Natural killer cell (primary cell): Measurements from ENCODE around the gene CYSRT1. TPM values are rescaled to one million over a fixed set of nuclear protein-coding genes. Genes with fewer than 3 reads are reported as not detected.

ENCODE experiments used
- ATAC-seq, 3 donors: fragments of 150-1000 bp in 2 of 3; fragments of 200-7000 bp in 1 of 3; cut with Tn5 transposase; 1 replicate in 1 of 3; 2 replicates in 2 of 3; pipeline ENCODE4 v1.10.0; 2021; ENCODE audit warnings: mild to moderate bottlenecking in 2 of 3, moderate library complexity in 2 of 3
- DNase-seq, 2 donors: peaks; one replicate each; pipeline versions ENCODE4 v3.0.0 to v3.0.0-alpha.2; 2013 to 2021; ENCODE audit warnings: mixed read lengths in 1 of 2
- H3K27ac ChIP-seq: one replicate; pipeline ENCODE4 v1.5.1; 2013; ENCODE audit warnings: mild to moderate bottlenecking, low read length
- H3K27me3 ChIP-seq: one replicate; pipeline ENCODE4 v1.6.1; 2013; ENCODE audit warnings: low read length; ENCODE audit not compliant: control insufficient read depth, insufficient read depth
- H3K36me3 ChIP-seq: one replicate; pipeline ENCODE4 v1.6.1; 2013; ENCODE audit warnings: low read length; ENCODE audit not compliant: control insufficient read depth, insufficient read depth
- H3K4me1 ChIP-seq: one replicate; pipeline ENCODE4 v1.6.1; 2013; ENCODE audit warnings: low read length; ENCODE audit not compliant: control insufficient read depth, insufficient read depth
- H3K4me3 ChIP-seq: one replicate; pipeline ENCODE4 v1.5.1; 2013; ENCODE audit warnings: low read length
- H3K9me3 ChIP-seq: one replicate; pipeline ENCODE4 v1.6.1; 2013; ENCODE audit warnings: low read length; ENCODE audit not compliant: control insufficient read depth, insufficient read depth
- H3K27ac Mint-ChIP-seq, 2 donors: one replicate each; pipeline ENCODE4 v1.8.0; 2022; ENCODE audit warnings: mild to moderate bottlenecking in 2 of 2, mixed read lengths in 2 of 2, moderate library complexity in 1 of 2
- H3K27me3 Mint-ChIP-seq, 2 donors: one replicate each; pipeline ENCODE4 v1.8.0; 2022; ENCODE audit warnings: low read depth in 2 of 2, mixed read lengths in 2 of 2
- H3K36me3 Mint-ChIP-seq: one replicate; pipeline ENCODE4 v1.8.0; 2022; ENCODE audit warnings: mixed read lengths
- H3K4me1 Mint-ChIP-seq, 2 donors: one replicate each; pipeline ENCODE4 v1.8.0; 2022; ENCODE audit warnings: mixed read lengths in 2 of 2
- H3K4me3 Mint-ChIP-seq: one replicate; pipeline ENCODE4 v1.8.0; 2022; ENCODE audit warnings: mild to moderate bottlenecking, moderate library complexity, mixed read lengths
- H3K9me3 Mint-ChIP-seq, 2 donors: one replicate each; pipeline ENCODE4 v1.8.0; 2022; ENCODE audit warnings: mixed read lengths in 2 of 2
- CTCF ChIP-seq: fragments of 200-600 bp; IDR thresholded peaks from one replicate; pipeline ENCODE4 v1.8.0; 2022; ENCODE audit warnings: antibody characterized with exemption
- WGBS: methylation state at CpG from one replicate; pipeline ENCODE4 v1.1.7; 2013; ENCODE audit warnings: missing lambda C conversion rate; ENCODE audit not compliant: insufficient coverage; 5-methylcytosine and 5-hydroxymethylcytosine counted together
- intact Hi-C: fragments of 100-400 bp; cut with micrococcal nuclease; formaldehyde crosslinking; loops from one replicate; pipeline ENCODE4 v1.14.2; 2022
- total RNA-seq, 4 donors: library from RNA; stranded (reverse); fragments of 120-200 nt in 1 of 4; gene quantifications; one replicate each; pipeline versions ENCODE4 v1.2.3 to v1.2.4, GENCODE V29; 2013 to 2022

CYSRT1 gene
- total RNA-seq, 3 donors from 2014 or later (not counting 1 experiment from before 2014, with no cell fraction given) = 0.38 TPM; not detected in 2

- intact Hi-C loops = no loop called here
- Mint-ChIP-seq H3K9me3 (no peaks in the 10 kb centered on the region), H3K4me3 (no peak overlapping the region), H3K27ac (no peak overlapping the region), H3K27me3 (no peaks in the 10 kb centered on the region), H3K4me1 (peaks cover 0 to 6% of the 10 kb centered on the region in 2 donors), H3K36me3 (no peaks in the 10 kb centered on the region)
- no peaks in the 10 kb centered on the region for H3K9me3 ChIP-seq
- H3K36me3 ChIP-seq = no peaks in the 10 kb centered on the region
- DNase-seq = no peak
- H3K27ac ChIP-seq = no peak overlapping the region
- peaks cover 10% of the 10 kb centered on the region for H3K4me1 ChIP-seq
- WGBS = 95% methylated on average over 30 of the region's 30 CpGs
- no peak for ATAC-seq
- no peaks in the 10 kb centered on the region for H3K27me3 ChIP-seq
- TF ChIP-seq CTCF = no peak
- no peak overlapping the region for H3K4me3 ChIP-seq
Observed at GRCh38 chr9:137218212-137218753, 6.7 kb upstream of the CYSRT1 start.

GRCh38 chr9:137218754-137219271, 6.2 kb upstream of the CYSRT1 start:
- H3K27ac ChIP-seq = no peak overlapping the region
- H3K4me3 ChIP-seq = no peak overlapping the region
- H3K36me3 ChIP-seq = no peaks in the 10 kb centered on the region
- no peaks in the 10 kb centered on the region for H3K9me3 Mint-ChIP-seq
- no peak for DNase-seq
- no peak for ATAC-seq
- no peaks in the 10 kb centered on the region for H3K27me3 ChIP-seq
- H3K36me3 Mint-ChIP-seq = no peaks in the 10 kb centered on the region
- H3K4me3 Mint-ChIP-seq = no peak overlapping the region
- peaks cover 0 to 6% of the 10 kb centered on the region in 2 donors for H3K4me1 Mint-ChIP-seq
- H3K27ac Mint-ChIP-seq = no peak overlapping the region
- TF ChIP-seq CTCF = no peak
- H3K27me3 Mint-ChIP-seq = no peaks in the 10 kb centered on the region
- intact Hi-C loops = no loop called here
- 97% methylated on average over 12 of the region's 12 CpGs for WGBS
- no peaks in the 10 kb centered on the region for H3K9me3 ChIP-seq
- peaks cover 11% of the 10 kb centered on the region for H3K4me1 ChIP-seq

GRCh38 chr9:137219757-137220316, 5.1 kb upstream of the CYSRT1 start:
- Mint-ChIP-seq H3K9me3 (no peaks in the 10 kb centered on the region), H3K36me3 (no peaks in the 10 kb centered on the region), H3K27me3 (no peaks in the 10 kb centered on the region), H3K4me1 (peaks cover 0 to 6% of the 10 kb centered on the region in 2 donors), H3K27ac (no peak overlapping the region), H3K4me3 (no peak overlapping the region)
- peaks cover 19% of the 10 kb centered on the region for H3K4me1 ChIP-seq
- H3K4me3 ChIP-seq = no peak overlapping the region
- no peaks in the 10 kb centered on the region for H3K9me3 ChIP-seq
- no peak for TF ChIP-seq CTCF
- ATAC-seq = no peak
- no peak overlapping the region for H3K27ac ChIP-seq
- 96% methylated on average over 10 of the region's 10 CpGs for WGBS
- intact Hi-C loops = loop anchor here (5.0 kb wide), 1 partner anchor 93 kb away; no protein-coding TSS in a partner anchor
- DNase-seq = no peak
- no peaks in the 10 kb centered on the region for H3K27me3 ChIP-seq
- no peaks in the 10 kb centered on the region for H3K36me3 ChIP-seq
